A172 (cell line): Measurements from ENCODE around the gene TEC. TPM values are rescaled to one million over a fixed set of nuclear protein-coding genes. Genes with fewer than 3 reads are reported as not detected.
"Not testable (repeated sequence)": the region's sequence is repeated elsewhere in the genome, so short reads cannot be mapped to it uniquely, and the experiment has no call there.

Experiments used
- DNase-seq: peaks from one replicate; pipeline ENCODE4 v3.0.0-alpha.2; 2015; ENCODE audit warnings: low spot score
- total RNA-seq: library from RNA; depleted of rRNA; stranded (reverse); fragments of >200 nt; shearing (Covaris generic); gene quantifications from 2 replicates; pipeline ENCODE4 v1.2.3, GENCODE V29; 2014

Gene TEC
- total RNA-seq, 1 experiment from 2014 or later: not detected

- no peak for DNase-seq
Measured at GRCh38 chr4:48242511-48243195, 27.0 kb downstream of the TEC start.

- no peak for DNase-seq
Measured at GRCh38 chr4:48241731-48242130, 27.9 kb downstream of the TEC start.

DNA sequence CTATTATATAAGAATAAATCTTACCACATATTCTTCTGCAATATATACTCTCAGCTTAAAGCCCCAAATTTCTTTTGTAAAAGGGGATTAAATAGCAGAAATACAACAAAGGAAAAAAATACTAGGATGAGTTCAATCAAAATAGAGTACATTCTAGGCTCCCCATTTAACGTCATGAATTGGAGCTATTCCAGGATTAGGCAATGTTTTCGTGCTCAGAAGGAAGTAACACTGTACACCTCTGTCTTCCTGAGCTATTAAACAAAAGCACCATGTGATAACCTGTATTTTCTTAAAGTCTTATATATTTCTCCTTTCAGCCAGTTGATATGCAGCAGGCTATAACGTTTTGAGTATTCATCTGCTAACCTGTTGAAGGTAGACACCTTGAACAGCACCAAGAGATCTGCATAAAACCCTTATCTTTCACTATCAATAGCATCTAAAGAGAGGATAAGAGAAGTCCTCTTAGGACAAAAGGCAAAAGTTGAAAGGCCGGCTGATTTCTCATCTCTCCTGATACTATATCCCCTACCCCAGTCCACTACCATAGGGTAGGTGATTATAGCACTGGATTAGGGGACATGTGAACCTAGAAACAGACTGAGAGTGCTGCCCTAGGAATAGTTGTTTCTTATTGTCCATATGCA lies 31.5 kb downstream of the TEC start:
- DNase-seq: no peak

DNA sequence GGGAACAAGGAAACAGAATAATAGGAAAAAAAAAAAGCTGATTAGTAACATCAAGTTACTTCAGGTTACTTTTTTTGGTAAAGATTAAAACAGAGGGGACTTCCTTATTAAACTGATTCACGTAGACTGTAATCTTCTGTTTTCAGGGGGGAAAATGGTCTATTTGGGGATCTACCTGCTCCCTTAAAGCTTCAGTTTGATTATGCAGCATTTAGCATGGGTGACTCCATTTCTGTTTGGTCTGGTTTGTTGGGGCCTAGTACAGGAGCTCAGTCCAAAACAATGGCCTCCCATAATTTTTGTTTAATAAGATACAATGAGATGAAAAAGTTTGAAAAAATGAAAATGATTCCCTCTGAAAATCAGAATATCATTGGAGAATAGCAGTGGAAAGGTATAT lies 34.6 kb downstream of the TEC start:
- no peak for DNase-seq

DNA sequence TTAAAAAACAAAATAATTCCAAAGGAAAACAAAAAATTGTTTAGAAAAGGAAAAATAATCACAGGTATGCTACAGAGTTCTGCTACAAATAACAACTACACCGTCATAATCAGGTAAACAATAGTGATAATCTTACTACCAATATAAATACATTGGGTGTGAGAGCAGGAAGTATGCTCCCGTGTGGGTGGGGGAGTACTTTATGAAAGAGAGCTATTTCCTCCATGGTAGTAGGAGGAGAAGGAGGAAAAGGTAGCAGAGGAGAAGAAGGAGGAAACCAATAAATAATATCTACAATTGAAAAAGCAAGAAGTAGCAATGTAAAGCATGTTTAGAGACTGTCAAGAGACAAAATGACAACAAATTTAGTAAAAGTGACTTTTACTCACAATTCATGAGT lies 35.1 kb downstream of the TEC start:
- DNase-seq: no peak

DNA sequence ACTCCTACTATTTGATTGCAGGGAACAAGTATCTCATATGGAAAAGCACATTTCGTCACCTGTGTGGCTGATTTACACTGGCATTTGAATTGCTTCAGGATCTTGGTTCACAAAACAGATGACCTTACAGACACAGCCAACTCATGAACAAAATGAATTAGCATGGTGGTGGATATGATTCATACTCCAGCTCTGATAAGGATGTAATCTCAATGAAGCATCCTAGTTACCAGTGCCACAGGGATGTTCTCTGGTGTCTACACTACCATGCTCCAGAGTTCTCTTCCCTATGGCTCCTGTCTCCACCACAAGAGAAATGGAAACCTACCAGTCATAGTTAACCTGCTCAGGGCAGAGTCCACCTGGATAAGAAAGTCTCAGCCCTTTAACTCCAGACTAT lies 40.7 kb downstream of the TEC start:
- DNase-seq: peak; percentile 61

- DNase-seq: no peak
Measured at GRCh38 chr4:48227662-48228061, 42.0 kb downstream of the TEC start.

- no peak for DNase-seq
Measured at GRCh38 chr4:48226199-48226598, 43.4 kb downstream of the TEC start.

- no peak for DNase-seq
Measured at GRCh38 chr4:48225368-48226141, 44.1 kb downstream of the TEC start.

DNA sequence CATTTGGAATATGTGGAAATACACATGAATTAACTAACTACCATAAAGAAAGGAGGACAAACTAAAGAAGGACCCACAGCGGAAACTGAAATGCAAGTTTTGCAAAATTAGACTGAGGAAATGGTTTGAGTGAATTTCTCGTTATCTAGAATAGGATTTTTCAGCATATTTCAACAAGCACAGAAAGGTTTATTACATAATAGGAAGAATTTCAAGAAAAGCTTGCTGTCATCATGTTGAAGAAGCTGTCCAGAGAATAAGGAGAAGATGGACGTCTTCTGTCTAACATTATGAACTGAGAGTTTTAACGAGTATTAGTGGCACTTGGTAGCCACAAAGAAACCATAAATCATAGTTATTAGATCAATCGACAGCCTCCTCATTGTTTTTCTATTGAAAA lies 45.0 kb downstream of the TEC start:
- DNase-seq: no peak

DNA sequence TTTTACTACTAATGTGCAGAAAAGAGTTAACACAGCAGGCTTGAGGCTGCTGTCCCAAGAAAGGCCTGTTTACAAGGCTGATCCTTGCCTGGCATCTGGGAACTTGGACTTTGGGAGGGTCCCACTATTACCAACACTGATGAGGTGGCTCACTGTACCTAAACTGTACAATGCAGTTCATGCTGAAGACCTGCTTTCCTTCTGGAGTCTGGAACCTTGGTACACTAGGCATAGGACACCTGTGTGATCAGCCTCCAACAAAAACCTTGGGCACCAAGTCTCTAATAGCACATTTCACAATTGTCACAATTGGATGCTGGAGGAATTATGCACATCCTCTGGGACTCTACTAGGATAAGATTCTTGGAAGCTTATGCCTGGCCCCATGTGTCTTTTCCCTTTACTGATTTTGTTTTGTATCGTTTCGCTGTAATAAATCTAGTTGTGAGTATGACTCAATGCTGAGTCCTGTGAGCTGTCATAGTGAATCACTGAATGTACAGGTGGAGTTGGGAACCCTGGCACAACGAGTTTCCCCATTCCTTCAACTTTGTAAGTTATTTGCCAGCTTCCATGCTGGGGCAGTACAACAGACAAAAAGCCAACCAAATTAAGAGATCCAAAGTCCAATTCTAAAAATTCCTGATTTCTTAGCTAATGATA lies 45.9 kb downstream of the TEC start:
- DNase-seq: peak; percentile 73

- no peak for DNase-seq
Measured at GRCh38 chr4:48222491-48222890, 47.1 kb downstream of the TEC start.

- DNase-seq: not testable (repeated sequence)
Measured at GRCh38 chr4:48219430-48219829, 50.2 kb downstream of the TEC start.

DNA sequence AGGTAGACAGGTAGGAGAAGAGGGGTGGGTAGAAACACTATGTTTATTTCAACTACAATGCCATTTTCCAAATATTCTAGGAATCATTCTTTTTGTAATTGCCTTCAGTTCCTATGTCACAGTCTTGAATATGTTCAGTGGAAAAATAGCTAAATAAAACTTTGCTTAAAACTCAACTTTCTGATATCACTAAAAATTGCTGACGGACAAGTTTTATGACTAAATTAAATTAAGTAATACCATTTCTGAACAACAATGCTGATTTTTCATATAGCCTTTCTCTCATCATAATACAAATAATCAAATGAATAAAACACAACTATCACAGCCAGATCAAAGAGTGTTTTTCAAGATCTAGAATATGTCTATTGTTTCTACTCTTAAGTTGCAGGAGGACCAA lies 53.1 kb downstream of the TEC start:
- DNase-seq: no peak

GRCh38 chr4:48215977-48216376 lies 53.7 kb downstream of the TEC start:
- DNase-seq: no peak

DNA sequence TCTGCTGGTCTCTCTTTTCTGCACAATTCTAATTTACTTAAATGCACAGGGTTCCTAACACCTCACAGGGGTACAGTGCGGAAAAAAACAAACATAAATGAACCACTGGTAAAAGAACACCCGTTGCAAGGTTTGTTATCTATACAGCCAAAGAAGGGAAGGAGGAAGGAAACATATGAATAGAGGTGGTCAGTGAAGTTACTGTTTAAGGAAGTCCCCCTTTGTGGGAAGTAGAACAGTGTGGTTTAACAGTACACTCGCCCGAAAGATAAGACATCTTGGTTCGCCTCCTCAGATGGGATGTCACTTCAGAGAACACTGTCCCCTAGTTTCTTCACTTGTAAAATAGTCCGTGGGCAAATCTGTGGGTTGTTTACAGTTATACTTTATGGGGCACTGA lies 57.5 kb downstream of the TEC start:
- DNase-seq: no peak

DNA sequence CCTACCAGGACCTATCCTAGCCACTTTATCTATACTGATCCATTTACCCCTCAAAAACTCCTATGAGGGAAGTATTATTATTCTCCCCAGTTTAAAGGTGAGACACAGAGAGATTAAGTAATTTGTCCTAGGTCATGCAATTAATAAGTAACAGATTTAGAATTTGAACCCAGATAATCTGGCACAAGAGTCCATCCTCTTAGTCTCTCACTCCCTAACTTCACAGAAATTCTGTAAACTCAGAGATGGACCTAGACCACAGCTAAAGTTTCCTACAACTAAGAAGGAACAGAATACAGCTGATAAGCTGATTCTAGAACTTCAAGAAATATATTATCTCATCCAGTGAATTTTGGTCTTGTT lies 58.7 kb downstream of the TEC start:
- DNase-seq: no peak

- no peak for DNase-seq
Measured at GRCh38 chr4:48205626-48206025, 64.0 kb downstream of the TEC start.

DNA sequence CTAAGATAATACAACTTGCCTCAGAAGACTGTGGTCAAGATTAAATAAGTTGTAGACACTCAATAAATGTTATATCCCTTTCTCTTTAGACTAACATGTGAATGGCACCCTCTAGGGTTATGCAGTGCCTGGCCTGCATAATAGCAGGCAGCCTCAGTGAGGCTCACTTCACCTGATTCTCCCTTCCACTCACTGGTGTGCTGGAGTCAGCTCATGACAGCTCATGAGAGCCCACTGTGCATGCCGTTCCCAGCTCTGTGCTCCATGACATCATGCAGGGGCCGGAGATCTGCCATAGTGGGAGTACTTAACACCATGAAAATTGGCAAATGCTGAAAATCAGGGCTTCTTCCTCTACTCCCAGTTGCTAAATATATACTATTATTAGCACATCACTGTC lies 64.5 kb downstream of the TEC start:
- no peak for DNase-seq

DNA sequence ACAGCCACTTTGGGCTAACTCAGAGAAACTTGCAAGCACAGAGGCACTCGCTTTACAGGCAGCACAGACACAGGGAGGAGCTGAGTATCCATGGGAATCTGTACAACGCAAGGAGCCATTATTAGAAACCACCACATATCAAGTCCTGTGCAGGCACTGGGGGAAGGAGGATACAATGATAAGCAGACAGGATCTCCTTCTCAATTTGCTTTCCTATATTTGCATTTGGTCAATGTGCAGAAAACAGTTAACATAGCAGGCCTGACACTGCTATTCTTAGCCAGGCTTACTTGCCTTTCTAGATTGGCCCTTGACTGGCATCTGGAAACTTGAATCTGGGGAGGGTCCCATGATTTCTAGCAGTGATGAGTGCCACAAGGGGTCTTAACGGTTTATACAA lies 65.8 kb downstream of the TEC start:
- DNase-seq: no peak

GRCh38 chr4:48197643-48198237 lies 71.9 kb downstream of the TEC start:
- DNase-seq: no peak
